ENCODE data around the gene NSG1.

GRCh38 chr4:4437798-4438470 is 51.0 kb downstream of the NSG1 start:
- TF ChIP-seq GATA3 (IDR thresholded peaks at IDR 0.05; ENCODE audit: low read depth, low read length): no peak
- TF ChIP-seq GATA2 (IDR thresholded peaks at IDR 0.05; ENCODE audit: low read depth, low read length): no peak

All from SH-SY5Y (cell line).